GM10266 (cell line): ENCODE results near the gene SAMM50.

Experiments used
- DNase-seq: peaks from one replicate; pipeline ENCODE4 v3.0.0; 2012; ENCODE audit errors: extremely low spot score
- TF ChIP-seq, protein P1 (sequence below): IDR thresholded peaks from 2 replicates; pipeline ENCODE4 v1.5.1; 2012; ENCODE audit warnings: mild to moderate bottlenecking, low read depth; ENCODE audit not compliant: control insufficient read depth, insufficient read depth; ENCODE audit errors: missing control alignments

SAMM50 gene

GRCh38 chr22:44002324-44002723, 47.1 kb downstream of the SAMM50 start:
- TF ChIP-seq, protein P1, sequence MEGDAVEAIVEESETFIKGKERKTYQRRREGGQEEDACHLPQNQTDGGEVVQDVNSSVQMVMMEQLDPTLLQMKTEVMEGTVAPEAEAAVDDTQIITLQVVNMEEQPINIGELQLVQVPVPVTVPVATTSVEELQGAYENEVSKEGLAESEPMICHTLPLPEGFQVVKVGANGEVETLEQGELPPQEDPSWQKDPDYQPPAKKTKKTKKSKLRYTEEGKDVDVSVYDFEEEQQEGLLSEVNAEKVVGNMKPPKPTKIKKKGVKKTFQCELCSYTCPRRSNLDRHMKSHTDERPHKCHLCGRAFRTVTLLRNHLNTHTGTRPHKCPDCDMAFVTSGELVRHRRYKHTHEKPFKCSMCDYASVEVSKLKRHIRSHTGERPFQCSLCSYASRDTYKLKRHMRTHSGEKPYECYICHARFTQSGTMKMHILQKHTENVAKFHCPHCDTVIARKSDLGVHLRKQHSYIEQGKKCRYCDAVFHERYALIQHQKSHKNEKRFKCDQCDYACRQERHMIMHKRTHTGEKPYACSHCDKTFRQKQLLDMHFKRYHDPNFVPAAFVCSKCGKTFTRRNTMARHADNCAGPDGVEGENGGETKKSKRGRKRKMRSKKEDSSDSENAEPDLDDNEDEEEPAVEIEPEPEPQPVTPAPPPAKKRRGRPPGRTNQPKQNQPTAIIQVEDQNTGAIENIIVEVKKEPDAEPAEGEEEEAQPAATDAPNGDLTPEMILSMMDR: no peak
- DNase-seq: no peak

DNA sequence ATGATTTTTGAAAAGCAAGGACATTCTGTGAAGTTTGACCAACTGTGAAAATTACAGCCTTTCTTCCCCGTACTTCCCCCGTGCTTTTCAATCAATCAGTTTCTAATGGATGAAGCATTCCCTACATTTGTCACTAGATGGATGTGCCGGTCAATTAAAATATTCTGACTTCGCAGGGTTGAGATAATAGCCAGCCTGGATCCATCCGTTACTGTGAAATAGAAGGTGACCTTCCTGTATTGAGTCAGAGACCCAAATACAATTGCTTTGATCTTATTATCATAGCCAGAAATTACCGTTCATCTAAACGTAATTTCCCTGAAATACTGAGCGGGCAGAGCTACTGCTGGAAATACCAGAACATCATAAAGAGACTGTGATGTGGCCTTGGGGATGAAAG, 47.8 kb downstream of the SAMM50 start:
- DNase-seq: no peak
- TF ChIP-seq, protein P1: no peak

DNA sequence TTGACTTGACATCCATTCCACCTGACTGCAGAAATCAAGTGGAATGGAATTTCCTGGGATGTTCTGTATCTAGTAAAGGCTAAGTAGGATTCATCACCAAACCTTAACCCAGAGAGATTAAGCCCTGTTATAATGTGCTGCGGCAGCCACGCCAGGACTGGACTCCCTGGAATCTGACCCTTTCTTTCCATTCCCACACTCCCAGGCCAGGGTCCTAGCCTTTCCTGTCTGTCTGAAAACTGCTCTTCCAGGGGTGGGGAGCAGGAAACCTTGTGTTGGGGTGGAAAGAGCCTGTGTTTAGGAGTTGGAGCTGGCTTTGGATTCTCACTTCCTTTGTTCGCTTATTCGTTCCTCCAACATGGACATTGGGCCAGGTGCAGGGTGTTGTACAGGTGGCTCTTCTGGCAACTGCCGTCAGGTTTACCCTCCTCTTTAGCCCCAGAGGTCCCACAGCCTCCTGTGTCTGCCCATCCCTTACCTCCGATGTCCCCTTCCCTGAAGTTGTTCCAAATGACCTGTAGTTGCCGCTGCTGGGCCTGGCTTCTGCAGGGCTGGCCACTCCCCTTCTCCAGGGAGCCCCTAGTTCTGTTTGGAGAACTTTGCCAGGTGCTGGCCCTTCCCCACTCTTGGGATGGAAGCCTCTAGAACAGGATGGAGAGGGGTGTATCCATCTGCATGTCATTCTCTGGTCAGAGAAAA, 48.3 kb downstream of the SAMM50 start:
- TF ChIP-seq, protein P1: no peak
- no peak for DNase-seq

GRCh38 chr22:44004104-44004460, 48.8 kb downstream of the SAMM50 start:
- no peak for DNase-seq
- TF ChIP-seq, protein P1: no peak

GRCh38 chr22:44005524-44005923, 50.3 kb downstream of the SAMM50 start:
- no peak for DNase-seq
- TF ChIP-seq, protein P1: no peak

DNA sequence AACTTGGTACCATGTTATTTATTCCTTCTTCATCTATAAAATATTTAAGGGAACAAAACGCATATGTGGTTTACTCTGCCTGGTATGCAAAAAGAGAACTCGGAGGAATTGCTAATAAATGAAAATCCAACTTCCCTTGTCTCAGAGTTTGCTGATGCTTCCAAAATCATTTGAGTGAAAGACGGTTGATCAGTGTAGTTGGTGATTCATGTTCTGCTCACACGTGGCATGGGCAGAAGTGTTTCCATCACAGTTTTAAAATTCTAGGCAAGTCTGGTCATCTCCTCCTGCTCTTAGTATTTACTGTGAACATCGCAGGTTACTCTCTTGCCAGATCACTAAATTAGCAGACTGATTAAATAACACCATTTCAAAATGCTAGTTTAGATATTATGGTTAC, 56.9 kb downstream of the SAMM50 start:
- TF ChIP-seq, protein P1: no peak
- no peak for DNase-seq

DNA sequence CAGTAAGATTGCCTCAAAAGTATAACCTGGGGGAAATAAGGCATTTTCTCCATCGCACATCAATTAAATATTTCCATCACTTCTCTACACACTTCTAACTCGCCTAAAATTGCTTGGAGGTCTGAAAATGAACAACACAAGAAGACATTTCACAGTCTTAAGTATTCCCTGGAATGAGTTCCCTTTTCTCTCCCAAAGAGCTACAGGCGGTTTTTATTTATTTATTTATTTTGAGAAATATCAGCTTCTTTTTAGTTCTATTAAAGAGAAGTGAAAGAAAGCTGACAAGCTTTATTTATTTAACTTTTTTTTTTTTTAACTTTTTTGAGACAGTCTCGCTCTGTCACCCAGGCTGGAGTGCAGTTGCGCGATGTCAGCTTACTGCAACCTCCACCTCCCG, 57.3 kb downstream of the SAMM50 start:
- DNase-seq: no peak
- TF ChIP-seq, protein P1: no peak
